GM18526 (cell line): ENCODE data around the gene HSPA1A.
A peak's percentile ranks its signal among the peaks of the same experiment; 100 is the strongest.

Experiments used
- POLR2A ChIP-seq: IDR thresholded peaks from 3 replicates; pipeline ENCODE4 v1.6.1; 2011; ENCODE audit not compliant: insufficient read length; ENCODE audit errors: extremely low read depth

HSPA1A gene

GRCh38 chr6:31850765-31851484 lies 35.6 kb downstream of the HSPA1A start:
- no peak for TF ChIP-seq POLR2A

- no peak for TF ChIP-seq POLR2A
Observed at GRCh38 chr6:31851485-31851832, 36.1 kb downstream of the HSPA1A start.

GRCh38 chr6:31858707-31859106 lies 43.4 kb downstream of the HSPA1A start:
- TF ChIP-seq POLR2A, result no peak

- TF ChIP-seq POLR2A, result no peak
Observed at GRCh38 chr6:31859923-31860322, 44.6 kb downstream of the HSPA1A start.

- no peak for TF ChIP-seq POLR2A
Observed at GRCh38 chr6:31860349-31860748, 45.0 kb downstream of the HSPA1A start.

GRCh38 chr6:31861150-31861549 lies 45.8 kb downstream of the HSPA1A start:
- no peak for TF ChIP-seq POLR2A

- TF ChIP-seq POLR2A, result no peak
Observed at GRCh38 chr6:31861919-31862343, 46.6 kb downstream of the HSPA1A start.

GRCh38 chr6:31862344-31863235 lies 47.2 kb downstream of the HSPA1A start, which contains the start of gene NEU1:
Gene NEU1, minus strand, starts transcription at chr6:31862821. Its CDS starts 45 bp downstream, at chr6:31862776.
- peak; percentile 99 for TF ChIP-seq POLR2A

- TF ChIP-seq POLR2A, result no peak
Observed at GRCh38 chr6:31864818-31865204, 49.5 kb downstream of the HSPA1A start.

GRCh38 chr6:31865205-31866118 lies 50.1 kb downstream of the HSPA1A start:
- TF ChIP-seq POLR2A, result no peak
